TTC549 (cell line): ENCODE measurements around the gene KCNK18.

ENCODE experiments used
- FAIRE-seq: peaks from 2 replicates; lab custom pipeline; 2012; peaks lifted over from hg19 to GRCh38; lab: Jason Lieb, UNC

The KCNK18 gene

DNA sequence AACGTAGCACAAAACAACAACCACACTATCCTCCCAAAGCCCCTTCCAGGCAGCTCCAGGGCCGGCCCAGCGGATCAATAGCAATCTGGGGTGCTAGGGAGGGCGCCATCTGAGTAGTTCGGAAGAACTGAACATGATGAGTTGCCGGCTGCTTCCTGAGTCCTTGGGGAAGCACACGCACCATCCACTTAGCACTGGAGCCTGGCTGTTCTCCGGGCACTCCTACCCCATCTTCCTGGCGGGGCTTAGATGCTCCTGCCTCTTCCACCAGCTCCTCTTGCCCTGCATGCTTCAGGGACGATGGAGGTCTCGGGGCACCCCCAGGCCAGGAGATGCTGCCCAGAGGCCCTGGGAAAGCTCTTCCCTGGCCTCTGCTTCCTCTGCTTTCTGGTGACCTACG is at the start of gene KCNK18:
KCNK18 (plus strand) TSS at position 301 of the 400 bp plus-strand sequence; CDS start at position 301, 0 bp downstream.
- FAIRE-seq = no peak

DNA sequence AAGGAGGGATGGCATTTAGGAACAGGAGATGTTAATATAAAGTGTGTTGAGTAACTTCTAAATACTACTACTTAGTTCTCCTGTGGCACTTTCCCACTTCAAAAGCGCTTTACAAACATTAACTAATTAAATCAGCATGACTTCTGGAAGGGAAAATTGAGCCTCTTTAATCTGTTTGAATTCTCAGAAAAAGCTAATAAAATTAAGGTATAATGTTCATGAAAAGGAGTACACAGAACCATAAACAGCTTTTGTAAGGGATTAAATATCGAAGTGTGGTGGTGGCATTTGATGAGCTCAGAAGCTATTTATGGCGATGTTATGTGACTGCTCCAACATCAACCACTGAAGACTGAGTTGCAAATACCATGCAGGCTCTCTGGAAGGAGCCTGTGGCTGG is 49.0 kb upstream of the KCNK18 start:
- FAIRE-seq = no peak

DNA sequence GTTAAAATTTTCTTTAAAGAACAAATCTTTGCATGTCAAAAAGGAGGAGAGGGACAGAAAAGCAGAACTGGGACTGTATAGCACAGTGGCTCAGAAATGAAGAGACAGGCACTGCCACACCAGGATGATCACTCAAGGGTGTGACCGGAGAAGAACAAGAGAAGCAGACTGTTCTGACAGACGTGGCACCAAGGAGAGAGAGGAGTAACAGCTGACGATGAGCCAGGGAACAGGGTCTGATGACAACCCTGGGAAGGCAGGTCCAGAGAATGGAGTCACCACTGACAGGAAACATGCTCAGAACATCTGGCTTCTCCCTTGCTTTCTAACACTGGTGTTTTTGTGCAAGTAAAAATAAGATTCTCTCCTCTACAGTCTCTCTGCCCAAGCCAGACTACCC is 44.6 kb upstream of the KCNK18 start:
- no peak for FAIRE-seq

DNA sequence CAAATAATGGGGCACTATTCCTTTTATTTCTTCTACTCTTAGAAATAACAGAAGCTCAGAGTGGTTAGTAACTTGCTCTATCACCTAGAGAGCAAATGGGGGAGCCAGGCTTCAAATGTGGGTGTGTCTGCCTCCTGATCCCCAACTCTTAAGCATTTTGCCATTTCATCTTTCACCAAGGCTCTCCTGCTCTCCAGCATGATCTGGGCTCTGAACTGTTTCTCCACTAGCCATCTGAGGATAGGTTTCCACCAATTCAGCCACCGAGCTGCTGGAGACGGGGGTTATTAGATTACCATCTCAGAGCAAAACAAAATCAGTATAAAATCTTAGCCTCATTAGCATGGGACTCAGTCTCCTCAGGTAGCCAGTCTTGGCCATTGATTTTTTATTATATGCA is 39.0 kb upstream of the KCNK18 start:
- no peak for FAIRE-seq

DNA sequence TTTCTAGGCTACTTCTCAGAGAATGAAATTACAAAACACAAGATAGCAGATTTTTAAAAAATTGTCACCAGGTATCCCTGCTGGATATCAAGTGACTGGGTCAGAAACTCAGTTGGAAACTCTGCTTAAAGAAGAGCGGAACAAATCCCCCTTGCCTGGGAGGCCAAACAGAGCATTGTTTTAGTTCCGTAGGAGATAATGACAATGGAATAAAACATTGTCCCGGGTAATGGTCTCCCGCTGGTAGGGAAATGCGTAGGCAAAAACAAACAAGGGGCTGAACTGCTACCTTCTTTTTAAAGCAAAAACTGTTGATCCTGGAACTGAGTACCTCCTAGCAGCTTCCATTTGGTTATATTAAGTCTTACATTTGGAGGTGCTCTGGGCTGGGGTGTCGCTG is 37.9 kb upstream of the KCNK18 start:
- no peak for FAIRE-seq

DNA sequence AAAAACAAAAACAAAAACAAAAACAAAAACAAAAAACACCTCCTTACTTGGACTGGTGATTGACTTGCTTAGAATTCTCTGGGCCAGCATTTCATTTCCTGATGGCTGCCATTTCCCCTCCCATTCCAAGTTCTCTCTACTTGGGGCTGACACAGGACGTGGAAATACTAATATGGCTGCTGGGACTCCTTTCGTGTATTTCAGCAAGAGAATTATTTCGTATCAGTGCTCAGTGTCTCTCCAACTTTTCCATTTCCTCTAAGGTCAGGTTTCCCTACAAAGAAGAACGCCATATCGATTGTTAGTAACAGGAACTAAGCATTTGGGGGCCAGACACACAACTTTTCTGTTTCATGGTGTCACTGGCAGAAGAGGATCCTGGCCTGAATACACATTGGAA is 36.7 kb upstream of the KCNK18 start:
- FAIRE-seq = no peak

DNA sequence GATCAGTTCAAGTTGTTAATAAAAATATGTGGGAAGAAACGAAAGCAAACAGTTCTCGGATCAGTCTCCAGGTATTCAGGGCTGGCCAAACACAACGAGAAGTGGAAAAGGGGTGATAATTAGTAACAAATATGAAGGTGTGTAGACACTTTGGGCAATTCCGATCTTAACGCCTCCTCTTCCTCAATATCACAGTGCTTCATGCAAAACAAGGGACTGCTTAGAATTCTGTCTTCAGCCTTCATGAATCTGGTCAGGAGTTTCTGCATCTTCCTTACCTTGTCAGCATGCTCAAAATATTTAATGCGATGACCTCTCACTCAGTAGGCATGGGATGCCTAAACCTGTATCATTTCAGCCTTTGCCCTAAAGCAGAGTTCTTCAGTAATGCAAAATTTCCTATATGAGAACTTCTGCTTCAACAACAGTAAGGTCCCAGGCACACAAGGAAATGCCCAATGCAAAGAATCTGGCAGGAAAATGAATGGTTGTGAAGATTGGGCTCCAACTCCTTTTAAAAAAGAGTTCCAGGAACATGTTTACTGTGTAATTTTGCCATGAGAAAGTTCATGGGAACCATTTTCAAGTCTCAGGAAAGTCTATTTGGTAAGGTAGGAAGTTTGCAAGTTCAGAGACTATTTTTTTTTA is 35.8 kb upstream of the KCNK18 start:
- no peak for FAIRE-seq

DNA sequence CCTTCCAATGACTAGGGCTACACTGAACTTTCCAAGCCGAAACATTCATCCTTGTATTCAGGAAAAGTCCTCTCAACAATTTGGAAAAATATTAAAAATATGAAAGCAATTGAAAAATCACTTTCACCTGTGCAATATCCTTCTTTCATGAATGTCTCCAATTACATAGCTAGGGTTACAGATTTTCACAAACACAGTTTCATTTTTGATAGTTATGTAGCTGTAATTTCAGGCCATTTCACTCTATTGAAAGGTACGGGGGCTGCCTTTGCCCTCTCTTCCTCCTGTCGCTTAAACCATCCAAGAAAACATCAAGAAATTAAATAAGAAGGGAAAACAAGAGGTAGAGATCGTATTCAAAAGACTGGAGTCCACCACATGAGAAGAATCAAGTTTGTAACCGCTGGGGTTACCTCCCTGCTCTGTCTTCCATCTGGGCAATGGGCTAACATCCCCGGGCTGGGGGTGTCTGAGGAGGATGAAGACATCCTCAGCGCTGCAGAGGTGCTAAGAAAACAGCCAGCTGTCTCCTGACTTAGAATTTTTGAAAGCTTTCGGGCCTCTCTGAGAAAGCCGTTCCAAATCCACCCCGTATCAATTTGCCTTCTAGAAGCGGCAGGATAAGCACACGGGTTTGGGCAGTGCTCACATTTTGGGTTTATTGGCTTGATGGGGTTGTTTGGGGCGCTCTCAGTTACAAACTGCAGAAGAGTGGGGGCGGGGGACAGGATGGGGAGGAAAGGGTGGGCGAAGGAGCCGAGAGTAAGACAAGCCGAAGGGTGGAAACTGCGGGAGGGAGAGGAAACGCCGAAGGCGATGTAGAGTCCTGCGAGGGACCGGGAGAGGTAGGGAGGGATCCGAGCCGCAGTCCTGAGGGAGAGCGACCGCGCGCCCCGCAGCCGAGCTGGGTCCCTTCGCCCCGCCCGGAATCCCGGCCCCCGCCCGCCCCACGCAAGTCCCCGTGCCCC is 34.9 kb upstream of the KCNK18 start:
- no peak for FAIRE-seq

DNA sequence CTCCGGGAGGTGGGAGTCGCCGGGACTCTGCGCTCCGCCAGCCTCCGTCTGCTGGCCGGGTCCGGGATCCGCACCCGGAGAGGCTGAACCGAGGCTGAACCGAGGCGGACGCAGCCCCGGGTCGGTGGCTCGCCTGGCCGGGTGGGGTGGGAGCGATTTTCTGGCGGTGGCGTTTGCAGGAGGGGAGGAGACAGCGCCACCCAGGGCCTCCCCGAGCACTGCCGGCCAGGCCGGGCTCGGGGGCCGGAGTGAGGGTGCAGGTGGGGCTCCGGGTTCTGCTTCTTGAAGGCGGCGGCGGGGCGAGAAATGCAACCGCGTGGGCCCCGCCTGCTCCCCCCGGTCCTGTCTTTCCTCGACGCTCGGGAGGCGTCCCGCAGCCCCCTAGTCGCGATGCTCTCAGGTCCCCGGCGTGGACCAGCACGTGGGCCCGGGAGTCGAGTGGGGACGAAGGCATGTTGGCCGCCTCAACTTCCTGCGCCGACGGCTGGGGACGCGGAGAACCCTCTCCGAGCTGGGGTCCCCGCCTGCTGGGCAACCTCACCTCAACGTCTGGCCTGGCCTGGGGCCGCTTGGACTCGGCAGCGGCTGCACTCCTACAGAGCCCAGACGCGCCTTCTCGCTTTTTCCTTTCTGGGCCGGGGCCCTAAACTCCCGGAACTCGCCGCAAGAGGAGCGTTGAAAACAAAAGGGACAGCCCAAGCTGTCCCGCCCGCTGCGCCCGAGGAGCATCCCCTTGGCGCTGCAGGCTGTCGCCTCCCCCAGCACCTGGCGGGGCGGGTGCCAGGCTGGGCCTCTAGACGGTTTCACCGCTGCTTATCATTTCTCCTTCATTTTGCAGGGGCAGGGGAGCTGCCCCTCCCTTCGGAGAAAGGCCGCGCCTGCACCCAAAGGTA is 34.0 kb upstream of the KCNK18 start:
- no peak for FAIRE-seq

DNA sequence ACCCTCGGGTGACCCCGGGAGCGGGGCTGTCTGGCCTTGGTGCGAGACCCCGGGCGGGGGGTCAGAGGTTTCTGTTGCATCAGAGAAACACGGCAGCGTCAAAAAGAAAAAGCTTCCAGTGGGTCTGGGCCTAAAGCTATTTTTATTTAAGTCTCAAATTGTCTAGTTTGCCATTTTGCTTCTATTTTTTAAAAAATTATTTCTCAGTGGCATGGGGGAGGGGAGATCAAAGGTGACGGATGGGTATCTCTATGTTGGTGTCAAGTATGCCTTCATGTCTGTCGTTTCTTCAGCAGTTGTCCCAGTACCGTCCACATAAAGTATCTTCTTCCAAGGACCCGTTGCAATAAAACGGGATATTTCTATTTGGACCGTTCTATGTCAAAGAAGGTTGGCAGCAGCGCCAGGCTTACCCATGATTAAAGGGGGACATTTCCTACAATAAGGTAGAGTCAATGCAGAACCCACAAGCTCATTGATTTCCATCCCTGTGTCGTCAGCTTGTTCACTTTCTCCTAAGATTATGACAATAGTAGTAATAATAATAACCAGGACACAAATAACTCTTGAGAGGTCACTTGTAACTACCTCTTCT is 33.2 kb upstream of the KCNK18 start:
- FAIRE-seq = no peak

DNA sequence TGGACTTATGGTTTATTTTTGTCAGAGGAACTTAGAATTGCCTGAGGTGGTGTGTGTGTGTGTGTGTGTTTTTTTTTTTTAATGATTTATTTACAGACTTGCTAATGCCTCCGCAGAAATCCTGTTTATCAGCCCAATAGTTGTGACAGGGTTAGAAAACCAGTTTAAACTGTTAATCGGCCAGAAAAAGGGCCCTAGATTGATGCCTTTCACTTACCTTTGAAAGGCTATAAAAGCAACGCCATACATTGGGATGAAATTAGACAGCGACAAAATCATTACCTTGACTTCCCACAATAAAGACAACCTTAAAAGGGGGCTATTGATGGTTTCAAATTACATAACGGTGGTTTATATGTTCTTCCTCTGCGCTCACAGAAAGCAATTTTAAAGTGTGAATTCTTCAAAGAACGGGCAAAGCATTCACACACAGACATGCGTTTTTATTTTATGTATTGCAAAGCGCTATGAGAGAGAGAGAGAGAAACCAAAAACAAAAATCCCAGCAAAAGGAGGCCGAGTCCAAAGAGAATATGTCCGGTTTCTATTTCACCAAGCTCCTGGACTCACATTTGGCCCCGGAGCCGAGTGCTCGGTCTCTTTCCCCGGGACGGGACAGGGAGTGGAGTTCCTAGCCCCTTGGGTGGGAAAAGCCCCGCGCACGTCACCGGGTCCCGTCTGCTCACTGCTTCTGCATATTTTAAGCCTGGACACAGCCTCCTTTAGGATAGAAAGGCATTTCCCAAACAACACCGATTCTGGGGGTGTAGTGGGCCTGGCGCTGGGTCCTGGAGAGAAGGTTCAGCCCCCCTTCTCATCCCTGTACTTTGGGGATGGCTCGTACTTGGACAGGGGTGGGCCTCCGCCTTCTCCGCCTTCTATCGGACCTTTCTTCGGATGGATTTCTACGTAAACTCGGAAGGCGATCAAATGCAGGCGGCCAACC is 32.4 kb upstream of the KCNK18 start:
- no peak for FAIRE-seq

DNA sequence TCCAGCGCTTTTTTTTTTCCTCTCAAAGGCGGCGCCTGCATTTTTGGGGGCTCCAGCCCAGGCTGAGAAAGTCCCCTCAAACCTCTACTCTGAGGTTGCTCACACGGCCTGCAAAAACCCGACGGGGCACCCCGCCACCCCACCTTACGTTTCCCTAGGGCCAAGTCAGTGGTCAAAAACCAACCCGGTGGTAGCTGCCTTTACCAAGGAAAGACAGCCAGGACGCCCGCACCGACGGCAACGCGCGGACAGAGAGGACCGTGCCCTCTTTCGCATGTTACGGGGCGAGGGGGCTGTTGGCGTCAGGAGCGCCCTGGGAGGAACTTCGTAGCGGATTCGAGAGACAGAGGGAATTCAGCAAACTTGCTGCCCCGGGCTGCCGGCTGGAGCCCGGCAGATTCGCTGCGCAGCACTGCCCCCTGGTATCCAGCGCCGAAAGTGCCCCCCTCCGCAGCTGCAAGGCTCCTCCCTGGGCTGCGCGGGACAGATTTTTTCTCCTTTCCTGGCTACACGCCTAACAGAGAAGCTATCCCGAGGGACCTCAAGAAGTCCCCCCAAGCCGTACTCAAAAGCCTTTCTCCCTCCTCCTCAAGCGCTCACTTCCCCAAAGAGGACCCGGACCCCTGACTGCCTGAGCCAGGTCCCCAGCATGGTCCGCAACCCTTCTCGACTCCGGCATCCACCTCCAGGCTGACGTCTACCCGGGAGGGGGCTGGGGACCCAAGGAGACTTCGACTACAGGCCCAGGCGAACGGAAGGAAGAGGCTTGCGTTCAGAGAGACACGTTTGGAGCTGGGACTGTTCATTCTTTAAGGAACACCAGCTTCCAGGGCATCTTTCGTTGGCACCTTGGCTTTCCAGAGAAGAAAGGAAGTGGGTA is 31.5 kb upstream of the KCNK18 start:
- FAIRE-seq = no peak

DNA sequence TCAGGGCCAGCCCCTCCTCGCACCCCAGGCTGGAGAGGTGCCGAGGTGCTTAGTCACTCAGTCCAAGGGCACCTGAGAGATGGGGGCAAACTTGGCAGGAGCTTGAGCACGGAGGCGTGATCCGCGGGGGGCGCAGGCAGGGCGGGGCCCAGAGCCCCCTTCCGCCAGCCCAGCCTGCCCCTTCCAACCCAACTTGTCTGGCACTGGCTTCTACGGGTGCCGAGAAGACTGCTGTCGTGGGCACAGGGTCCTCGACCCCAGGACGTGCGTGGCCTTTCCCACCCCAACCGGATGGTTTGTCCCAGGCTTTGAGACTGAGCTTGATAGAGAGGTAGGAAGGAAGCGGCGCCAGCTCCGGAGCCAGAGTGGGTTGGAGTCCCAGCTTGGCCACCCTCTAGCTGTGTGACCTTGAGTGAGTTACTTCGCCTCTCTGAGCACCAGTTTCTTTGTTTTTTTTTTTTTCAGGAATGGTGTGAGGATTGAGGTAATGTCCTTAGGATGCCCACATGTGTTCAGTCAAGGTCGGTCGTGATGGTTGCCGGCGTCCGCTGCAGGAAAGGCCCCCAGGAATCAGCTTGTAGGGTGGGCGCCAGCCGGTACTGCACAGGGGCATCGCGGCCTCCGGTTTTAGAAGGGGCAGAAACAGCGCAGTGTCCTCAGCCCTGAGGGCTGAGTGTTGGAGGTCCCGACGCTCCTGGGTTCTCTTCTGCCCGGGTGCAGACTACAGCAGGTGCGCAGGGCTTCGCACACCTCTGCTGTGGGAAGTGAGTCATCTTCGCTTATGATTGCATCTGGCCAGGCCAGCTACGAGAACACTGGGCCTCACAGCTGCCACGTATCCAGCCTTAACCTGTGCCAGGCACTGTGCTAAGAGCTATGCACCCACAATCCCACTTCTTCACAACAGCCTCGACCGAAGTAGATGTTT is 30.6 kb upstream of the KCNK18 start:
- no peak for FAIRE-seq

DNA sequence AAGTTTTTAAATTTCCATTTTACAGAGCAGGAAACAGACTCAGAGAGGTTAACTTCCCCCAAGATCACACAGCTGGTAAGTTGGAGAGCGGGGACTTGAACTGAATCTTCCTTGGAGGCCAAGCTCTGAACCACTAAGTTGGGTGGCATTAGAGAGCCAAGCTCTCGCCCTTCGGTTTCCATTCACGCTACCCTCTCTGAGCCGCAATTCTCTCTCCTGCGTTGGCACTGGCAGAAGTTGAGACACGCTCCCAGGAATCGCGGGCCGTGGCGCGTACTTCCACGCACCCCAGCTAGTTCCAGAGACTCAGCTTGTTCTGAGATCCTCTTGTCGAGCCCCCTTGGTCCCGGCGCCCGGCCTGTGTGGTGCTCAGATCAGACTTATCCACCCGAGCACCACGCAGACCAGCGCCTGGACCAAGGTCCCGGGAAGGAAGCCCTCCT is 29.9 kb upstream of the KCNK18 start:
- no peak for FAIRE-seq

DNA sequence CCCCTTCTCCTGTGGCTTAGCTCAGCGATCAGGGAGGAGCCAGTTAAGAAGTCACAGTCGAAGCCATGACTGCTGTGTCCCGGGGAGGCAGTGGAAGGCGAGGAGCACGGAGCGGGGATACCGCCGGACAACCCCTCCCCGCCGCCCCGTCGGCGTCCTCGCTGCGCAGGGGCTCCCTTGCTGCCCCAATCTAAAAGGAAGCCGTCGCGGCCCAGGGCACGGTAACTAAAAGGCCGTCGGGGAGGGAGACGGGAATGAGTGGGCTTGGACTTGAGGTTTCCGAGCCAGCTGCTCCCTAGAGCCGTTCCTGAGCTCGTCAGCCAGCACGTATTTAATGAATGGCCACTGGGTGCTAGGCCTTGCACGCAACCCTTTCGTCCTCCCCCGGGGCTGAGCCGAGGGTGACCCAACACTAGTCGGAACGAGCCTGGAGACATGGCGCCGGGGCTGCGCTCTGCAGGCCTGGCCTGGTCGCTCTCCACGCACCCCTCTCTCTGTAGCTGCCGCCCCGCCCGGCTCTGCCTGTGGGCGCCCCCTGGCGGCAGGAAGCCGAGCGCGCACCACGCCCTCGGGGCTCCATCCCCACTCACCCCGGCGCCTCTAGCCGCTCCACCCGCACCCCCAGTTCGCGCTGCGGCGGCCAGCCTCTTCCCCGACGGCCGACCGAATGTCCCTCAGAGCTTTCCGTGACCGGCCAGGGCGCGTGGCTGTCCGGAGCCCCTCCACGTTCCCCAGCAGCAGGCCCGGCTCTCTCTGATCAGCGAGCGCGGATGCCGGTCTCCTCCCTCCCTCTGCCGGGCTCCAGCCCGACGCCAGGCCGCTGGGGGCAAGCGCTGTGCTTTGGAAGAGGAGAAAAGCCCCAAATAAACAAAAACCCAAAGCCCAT is 29.3 kb upstream of the KCNK18 start:
- FAIRE-seq = no peak

DNA sequence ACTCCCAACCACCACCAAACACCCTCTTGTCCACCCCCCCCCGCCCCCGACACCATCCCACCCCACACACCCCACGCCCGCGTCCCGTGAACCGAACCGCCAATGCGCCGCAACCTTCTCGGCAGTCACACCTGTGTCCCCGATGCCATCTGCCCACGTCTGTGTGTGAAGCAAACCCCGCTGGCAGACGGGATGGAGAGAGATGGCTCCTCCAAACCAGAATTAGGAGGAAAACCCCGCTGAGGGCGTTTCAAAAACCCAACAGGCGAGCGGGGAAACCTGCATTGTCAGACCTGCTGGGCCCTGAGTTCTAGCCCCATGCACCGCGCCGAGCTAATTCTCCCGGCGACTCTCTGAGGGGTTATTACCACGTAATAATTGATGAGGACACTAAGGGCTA is 28.6 kb upstream of the KCNK18 start:
- no peak for FAIRE-seq

DNA sequence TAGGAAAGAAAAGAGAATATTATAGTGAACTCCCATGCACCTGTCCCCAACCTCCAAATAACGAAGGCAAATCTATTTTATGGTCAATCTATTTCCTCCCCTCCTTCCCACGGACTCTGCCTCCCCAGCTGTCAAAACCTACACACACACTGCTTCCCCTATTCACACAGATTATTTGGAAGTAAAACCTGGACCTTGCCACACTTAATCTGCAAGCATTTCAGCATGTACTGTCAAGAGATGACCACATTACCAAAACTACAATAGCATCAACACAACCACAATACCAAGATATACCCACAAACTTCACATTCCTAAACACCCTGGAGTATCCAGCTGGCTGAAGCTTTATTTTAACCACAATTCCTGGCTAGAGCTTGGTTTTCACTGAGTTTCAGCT is 27.8 kb upstream of the KCNK18 start:
- FAIRE-seq = no peak

DNA sequence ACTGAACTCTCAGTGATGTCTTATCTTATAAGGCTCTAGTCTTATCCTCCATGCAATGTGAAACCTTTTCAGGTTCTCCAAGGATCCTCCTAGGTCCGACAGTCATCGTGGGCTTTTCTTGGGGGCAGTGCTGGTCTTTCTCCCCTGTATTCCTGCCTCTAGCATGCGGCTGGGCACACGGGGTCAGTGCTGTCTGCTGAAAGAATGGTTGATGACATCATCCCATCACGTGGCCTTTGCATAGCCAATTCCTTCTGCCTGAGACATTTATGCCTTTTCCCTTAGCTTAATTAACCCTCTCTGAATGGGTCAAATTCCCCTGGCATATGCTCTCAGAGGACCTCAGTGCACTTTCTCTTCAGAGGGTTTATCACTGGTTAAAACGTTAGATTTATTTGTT is 27.0 kb upstream of the KCNK18 start:
- no peak for FAIRE-seq
